Inferior parietal cortex (tissue), 1 donor: ENCODE data around the gene HOXD1.

Source experiments
- DNase-seq: peaks from one replicate; pipeline ENCODE4 v3.0.0-alpha.2; 2016; ENCODE audit errors: extremely low spot score

HOXD1 gene

GRCh38 chr2:176182671-176183070, 5.8 kb upstream of the HOXD1 start:
- no peak for DNase-seq

GRCh38 chr2:176184749-176185148, 3.7 kb upstream of the HOXD1 start:
- DNase-seq = no peak

- DNase-seq = no peak
Observed at GRCh38 chr2:176186024-176186423, 2.4 kb upstream of the HOXD1 start.

GRCh38 chr2:176187200-176187898, 1.1 kb upstream of the HOXD1 start:
- no peak for DNase-seq

GRCh38 chr2:176188774-176189680, 559 bp downstream of the HOXD1 start:
- DNase-seq = no peak

GRCh38 chr2:176189681-176190641, 1.5 kb downstream of the HOXD1 start:
- no peak for DNase-seq

- DNase-seq = no peak
Observed at GRCh38 chr2:176192351-176192750, 3.9 kb downstream of the HOXD1 start.

GRCh38 chr2:176193048-176193447, 4.6 kb downstream of the HOXD1 start:
- no peak for DNase-seq

GRCh38 chr2:176199902-176200301, 11.4 kb downstream of the HOXD1 start:
- DNase-seq = no peak

- no peak for DNase-seq
Observed at GRCh38 chr2:176200971-176201370, 12.5 kb downstream of the HOXD1 start.

- DNase-seq = no peak
Observed at GRCh38 chr2:176202491-176202890, 14.0 kb downstream of the HOXD1 start.

- no peak for DNase-seq
Observed at GRCh38 chr2:176205126-176205525, 16.7 kb downstream of the HOXD1 start.

GRCh38 chr2:176206136-176206535, 17.7 kb downstream of the HOXD1 start:
- no peak for DNase-seq

- no peak for DNase-seq
Observed at GRCh38 chr2:176206682-176207081, 18.2 kb downstream of the HOXD1 start.

GRCh38 chr2:176211110-176211509, 22.6 kb downstream of the HOXD1 start:
- no peak for DNase-seq

- DNase-seq = no peak
Observed at GRCh38 chr2:176212276-176212675, 23.8 kb downstream of the HOXD1 start.

- DNase-seq = no peak
Observed at GRCh38 chr2:176213406-176213805, 24.9 kb downstream of the HOXD1 start.

GRCh38 chr2:176227874-176228273, 39.4 kb downstream of the HOXD1 start:
- no peak for DNase-seq

GRCh38 chr2:176234156-176234555, 45.7 kb downstream of the HOXD1 start:
- DNase-seq = no peak

GRCh38 chr2:176234940-176235339, 46.5 kb downstream of the HOXD1 start:
- no peak for DNase-seq

GRCh38 chr2:176237456-176237855, 49.0 kb downstream of the HOXD1 start:
- no peak for DNase-seq

GRCh38 chr2:176239031-176239430, 50.6 kb downstream of the HOXD1 start:
- no peak for DNase-seq
